HAP-1 (cell line): Measurements from ENCODE around the gene RNF212B.
"Not testable (repeated sequence)": the region's sequence is repeated elsewhere in the genome, so short reads cannot be mapped to it uniquely, and the experiment has no call there.

ENCODE experiments used
- DNase-seq, 2 experiments: peaks; one replicate each; pipeline ENCODE4 v3.0.0-alpha.2; 2016 to 2020; ENCODE audit warnings: low spot score in 2 of 2
- H3K27me3 ChIP-seq: fragments of 250-450 bp; sonication (Bioruptor Pico); 2 replicates; pipeline ENCODE4 v1.5.1; 2020; ENCODE audit warnings: low read depth, mild to moderate bottlenecking, moderate library complexity
- H3K36me3 ChIP-seq: fragments of 250-450 bp; sonication (Bioruptor Pico); replicated peaks from 2 replicates; pipeline ENCODE4 v1.5.1; 2020; ENCODE audit warnings: mild to moderate bottlenecking
- H3K4me1 ChIP-seq: fragments of 250-450 bp; sonication (Bioruptor Pico); 2 replicates; pipeline ENCODE4 v1.5.1; 2020; ENCODE audit warnings: mild to moderate bottlenecking
- H3K4me3 ChIP-seq: fragments of 250-450 bp; sonication (Bioruptor Pico); 2 replicates; pipeline ENCODE4 v1.5.1; 2020; ENCODE audit warnings: mild to moderate bottlenecking, moderate library complexity
- H3K9me3 ChIP-seq: fragments of 250-450 bp; sonication (Bioruptor Pico); 2 replicates; pipeline ENCODE4 v1.5.1; 2020; ENCODE audit warnings: mild to moderate bottlenecking, moderate library complexity
- in situ Hi-C: fragments of 300-500 bp; cut with MboI; formaldehyde crosslinking; loops from 3 replicates; pipeline ENCODE4 v1.14.3; 2020; ENCODE audit warnings: low sequenced_read_pairs, inconsistent platforms, mixed read lengths

RNF212B gene

DNA sequence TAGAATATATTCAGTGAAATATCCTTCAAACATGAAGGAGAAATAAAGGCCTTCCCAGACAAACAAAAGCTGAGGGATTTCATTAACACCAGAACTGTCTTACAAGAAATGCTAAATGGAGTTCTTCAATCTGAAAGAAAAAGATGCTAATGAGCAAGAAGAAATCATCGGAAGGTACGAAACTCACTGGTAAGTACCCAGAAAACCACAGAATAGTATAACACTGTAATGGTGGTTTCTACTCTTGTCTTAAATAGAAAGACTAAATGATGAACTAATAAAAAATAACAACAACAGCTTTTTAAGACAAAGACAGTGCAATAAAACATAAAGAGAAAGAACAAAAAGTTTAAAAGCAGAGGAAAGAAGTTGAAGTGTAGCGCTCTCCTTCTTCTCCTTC is 18.7 kb upstream of the RNF212B start:
- no peak for DNase-seq
- H3K9me3 ChIP-seq: peaks cover 6% of the 10 kb centered on the region
- in situ Hi-C loops: no loop called here
- no peak overlapping the region for H3K4me3 ChIP-seq
- no peaks in the 10 kb centered on the region for H3K36me3 ChIP-seq
- no peaks in the 10 kb centered on the region for H3K4me1 ChIP-seq
- H3K27me3 ChIP-seq: peaks cover 14% of the 10 kb centered on the region

GRCh38 chr14:23224958-23225357 is 12.8 kb upstream of the RNF212B start:
- H3K36me3 ChIP-seq, H3K4me1 ChIP-seq, H3K4me3 ChIP-seq, H3K9me3 ChIP-seq, in situ Hi-C loops, DNase-seq: not testable (repeated sequence)
- H3K27me3 ChIP-seq: peaks cover 14% of the 10 kb centered on the region

DNA sequence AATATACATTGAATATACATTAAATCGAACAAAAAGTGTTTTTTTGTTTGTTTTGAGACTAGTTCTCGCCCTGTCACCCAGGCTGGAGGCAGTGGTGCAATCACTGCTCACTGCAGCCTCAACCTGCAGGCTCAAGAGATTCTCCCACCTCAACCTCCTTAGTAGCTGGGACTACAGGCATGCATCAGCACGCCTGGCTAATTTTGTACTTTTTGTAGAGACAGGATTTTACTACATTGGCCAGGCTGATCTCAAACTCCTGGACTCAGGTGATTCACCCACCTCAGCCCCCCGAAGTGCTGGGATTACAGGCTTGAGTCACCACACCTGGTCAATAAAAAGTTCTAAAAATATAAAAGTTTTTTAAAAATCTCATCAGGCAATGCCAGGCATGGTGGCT is 10.2 kb upstream of the RNF212B start:
- H3K9me3 ChIP-seq: peaks cover 3% of the 10 kb centered on the region; the same call in 1 of the 2 replicates
- in situ Hi-C loops: no loop called here
- H3K4me1 ChIP-seq: no peaks in the 10 kb centered on the region
- no peaks in the 10 kb centered on the region for H3K36me3 ChIP-seq
- DNase-seq: no peak
- H3K4me3 ChIP-seq: no peak overlapping the region
- H3K27me3 ChIP-seq: peaks cover 3% of the 10 kb centered on the region

DNA sequence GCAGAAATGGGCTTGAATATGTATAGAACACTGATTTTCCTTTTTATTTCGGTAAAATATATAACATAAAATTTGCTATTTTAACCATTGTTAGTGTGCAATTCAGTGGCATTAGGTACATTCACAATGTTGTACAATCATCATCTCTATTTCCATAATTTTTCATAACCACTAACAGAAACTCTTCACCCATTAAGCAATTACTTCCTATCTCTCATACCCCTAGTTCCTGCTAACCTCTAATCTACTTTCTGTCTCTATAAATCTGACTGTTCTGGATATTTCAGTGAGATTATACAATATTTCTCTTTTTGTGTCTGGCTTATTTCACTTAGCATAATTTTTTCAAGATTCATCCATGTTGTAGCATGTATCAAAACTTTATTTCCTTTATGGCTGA is 8.9 kb upstream of the RNF212B start:
- in situ Hi-C loops: no loop called here

GRCh38 chr14:23232241-23232808 is 5.4 kb upstream of the RNF212B start:
- H3K36me3 ChIP-seq, in situ Hi-C loops, DNase-seq, H3K9me3 ChIP-seq, H3K27me3 ChIP-seq, H3K4me3 ChIP-seq, H3K4me1 ChIP-seq: not testable (repeated sequence)

More for the DNA sequence above, 8.9 kb upstream of the RNF212B start:
- H3K9me3 ChIP-seq: peaks cover 3% of the 10 kb centered on the region; the same call in 1 of the 2 replicates
- no peak for DNase-seq
- H3K4me3 ChIP-seq: no peak overlapping the region
- no peaks in the 10 kb centered on the region for H3K36me3 ChIP-seq
- no peaks in the 10 kb centered on the region; the same call in 1 of the 2 replicates for H3K27me3 ChIP-seq
- H3K4me1 ChIP-seq: no peaks in the 10 kb centered on the region

GRCh38 chr14:23240661-23241060 is 2.9 kb downstream of the RNF212B start:
- peaks cover 12% of the 10 kb centered on the region for H3K4me1 ChIP-seq
- no peaks in the 10 kb centered on the region for H3K9me3 ChIP-seq
- no peak overlapping the region for H3K4me3 ChIP-seq
- in situ Hi-C loops: no loop called here
- no peaks in the 10 kb centered on the region; the same call in 1 of the 2 replicates for H3K36me3 ChIP-seq
- peaks cover 7% of the 10 kb centered on the region; the same call in 1 of the 2 replicates for H3K27me3 ChIP-seq
- DNase-seq: no peak

GRCh38 chr14:23241061-23241715 is 3.5 kb downstream of the RNF212B start:
- H3K27me3 ChIP-seq, in situ Hi-C loops, H3K36me3 ChIP-seq, H3K4me3 ChIP-seq, DNase-seq, H3K9me3 ChIP-seq: not testable (repeated sequence)
- H3K4me1 ChIP-seq: peaks cover 14% of the 10 kb centered on the region

DNA sequence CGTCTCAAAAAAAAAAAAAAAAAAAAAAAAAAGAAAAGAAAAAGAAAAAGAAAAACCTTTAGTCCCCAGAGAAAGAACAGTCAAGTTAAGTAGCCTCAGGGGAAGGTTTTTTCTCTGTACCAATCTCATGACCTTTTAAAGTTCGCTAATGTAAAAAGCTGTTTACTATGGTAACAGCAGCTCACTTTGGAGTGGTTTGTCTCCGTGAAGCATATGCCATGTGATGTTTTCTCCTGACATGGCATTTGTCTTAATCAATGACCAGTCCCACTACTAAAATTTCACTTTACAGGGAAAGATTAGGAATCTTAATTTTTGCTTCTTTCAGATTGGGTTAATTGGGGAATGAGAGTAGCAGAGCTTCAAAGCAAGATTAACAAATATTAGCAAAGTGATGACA is 4.3 kb downstream of the RNF212B start:
- in situ Hi-C loops: no loop called here
- peaks cover 14% of the 10 kb centered on the region for H3K4me1 ChIP-seq
- H3K4me3 ChIP-seq: no peak overlapping the region
- no peaks in the 10 kb centered on the region; the same call in 1 of the 2 replicates for H3K36me3 ChIP-seq
- no peaks in the 10 kb centered on the region for H3K9me3 ChIP-seq
- H3K27me3 ChIP-seq: 0 out of 2 replicates have a peak, but pooled peaks cover 3% of the 10 kb centered on the region
- peak in 1 of 2 experiments; percentile 40 for DNase-seq

DNA sequence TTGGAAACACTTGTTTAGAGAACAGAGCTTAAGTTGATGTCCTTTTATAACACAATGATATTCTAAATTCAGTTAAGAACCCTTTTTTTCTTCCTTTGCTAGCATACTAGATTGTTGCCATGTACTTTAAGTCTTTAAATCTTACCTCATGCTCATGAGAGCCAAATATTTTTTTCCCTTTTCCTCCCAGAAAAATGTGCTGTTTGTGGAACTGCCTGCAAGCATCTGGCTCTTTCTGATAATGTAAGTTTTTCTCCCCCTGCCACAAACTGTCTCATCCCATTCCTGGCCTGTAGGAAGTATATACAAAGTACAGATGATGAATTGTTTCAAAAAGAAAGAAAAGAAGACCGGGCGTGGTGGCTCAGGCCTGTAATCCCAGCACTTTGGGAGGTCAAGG is 5.3 kb downstream of the RNF212B start:
- in situ Hi-C loops: no loop called here
- Histone ChIP-seq H3K4me1 (peaks cover 8% of the 10 kb centered on the region), H3K36me3 (no peaks in the 10 kb centered on the region; the same call in 1 of the 2 replicates), H3K27me3 (0 out of 2 replicates have a peak, but pooled peaks cover 3% of the 10 kb centered on the region), H3K9me3 (no peaks in the 10 kb centered on the region), H3K4me3 (no peak overlapping the region)
- DNase-seq: no peak

DNA sequence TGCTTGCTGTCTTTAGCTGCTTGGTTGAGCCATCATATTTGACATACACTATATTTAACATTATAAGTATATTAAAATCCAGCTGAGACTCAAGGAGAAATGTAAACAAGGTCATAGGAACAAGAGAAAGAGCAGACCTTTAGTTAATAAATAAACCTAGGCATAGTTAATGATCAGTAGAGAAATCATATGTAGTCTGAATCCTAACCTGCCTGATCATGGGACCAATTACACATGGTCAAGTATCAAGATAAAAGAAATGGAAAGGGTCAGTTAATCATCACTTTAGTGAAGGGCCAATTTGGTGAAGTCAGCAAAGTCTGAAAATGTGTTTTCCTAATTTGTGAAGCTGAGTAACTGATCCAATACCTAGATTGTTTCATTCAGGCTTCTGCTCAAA is 7.5 kb downstream of the RNF212B start:
- H3K4me3 ChIP-seq: no peak overlapping the region
- no peaks in the 10 kb centered on the region; the same call in 1 of the 2 replicates for H3K36me3 ChIP-seq
- in situ Hi-C loops: no loop called here

GRCh38 chr14:23248601-23249000 is 10.9 kb downstream of the RNF212B start:
- in situ Hi-C loops: no loop called here
- no peaks in the 10 kb centered on the region for H3K9me3 ChIP-seq
- no peaks in the 10 kb centered on the region; the same call in 1 of the 2 replicates for H3K36me3 ChIP-seq
- H3K27me3 ChIP-seq: no peaks in the 10 kb centered on the region
- DNase-seq: peak; percentile 72 to 77
- no peak overlapping the region for H3K4me3 ChIP-seq
- H3K4me1 ChIP-seq: peaks cover 14% of the 10 kb centered on the region

More for the DNA sequence above, 7.5 kb downstream of the RNF212B start:
- H3K27me3 ChIP-seq: 0 out of 2 replicates have a peak, but pooled peaks cover 3% of the 10 kb centered on the region
- H3K4me1 ChIP-seq: peaks cover 9% of the 10 kb centered on the region
- DNase-seq: no peak
- H3K9me3 ChIP-seq: no peaks in the 10 kb centered on the region

- in situ Hi-C loops: no loop called here
- Histone ChIP-seq H3K9me3 (no peaks in the 10 kb centered on the region), H3K4me1 (peaks cover 14% of the 10 kb centered on the region), H3K4me3 (no peak overlapping the region), H3K36me3 (no peaks in the 10 kb centered on the region; the same call in 1 of the 2 replicates), H3K27me3 (no peaks in the 10 kb centered on the region)
- no peak for DNase-seq
Measured at GRCh38 chr14:23249824-23250223, 12.1 kb downstream of the RNF212B start.

DNA sequence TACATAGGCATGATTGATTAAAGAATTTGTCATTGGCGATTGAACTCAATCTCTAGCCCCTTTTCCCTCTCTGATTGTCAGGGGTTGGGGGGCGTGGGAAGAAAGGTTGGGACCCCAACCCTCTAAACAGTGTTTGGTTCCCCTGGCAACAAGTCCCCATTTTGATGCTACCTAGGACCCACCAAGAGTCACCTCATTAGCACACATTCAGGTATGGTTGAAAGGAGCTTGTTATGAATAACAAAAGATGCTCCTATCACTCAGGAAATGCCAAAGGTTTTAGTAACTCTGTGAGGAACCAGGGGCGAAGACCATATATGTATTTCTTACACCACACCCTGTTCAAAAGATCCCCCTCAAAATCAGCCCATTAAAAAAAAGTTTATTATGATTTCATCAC is 14.3 kb downstream of the RNF212B start:
- H3K4me3 ChIP-seq: no peak overlapping the region

More for the DNA sequence above, 14.3 kb downstream of the RNF212B start:
- in situ Hi-C loops: no loop called here
- H3K27me3 ChIP-seq: no peaks in the 10 kb centered on the region
- H3K36me3 ChIP-seq: no peaks in the 10 kb centered on the region
- H3K4me1 ChIP-seq: peaks cover 12% of the 10 kb centered on the region
- no peaks in the 10 kb centered on the region for H3K9me3 ChIP-seq
- DNase-seq: no peak
